ENCODE data around the gene RPTN.

DNA sequence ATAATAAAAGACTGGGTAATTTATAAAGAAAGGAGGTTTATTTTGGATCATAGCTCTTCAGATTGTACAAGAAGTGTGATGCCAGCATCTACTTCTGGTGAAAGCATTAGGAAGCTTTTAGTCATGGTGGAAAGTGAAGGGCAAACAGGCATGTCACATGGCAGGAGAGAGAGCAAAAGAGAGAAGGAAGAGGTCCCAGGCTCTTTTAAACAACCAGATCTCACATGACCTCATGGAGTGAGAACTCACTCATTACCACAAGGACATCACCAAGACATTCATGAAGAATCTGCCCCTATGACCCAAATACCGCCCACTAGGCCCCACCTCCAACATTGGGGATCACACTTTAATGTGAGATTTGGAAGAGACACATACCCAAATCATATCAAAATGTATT is 10.0 kb downstream of the RPTN start:
- TF ChIP-seq, protein P1, sequence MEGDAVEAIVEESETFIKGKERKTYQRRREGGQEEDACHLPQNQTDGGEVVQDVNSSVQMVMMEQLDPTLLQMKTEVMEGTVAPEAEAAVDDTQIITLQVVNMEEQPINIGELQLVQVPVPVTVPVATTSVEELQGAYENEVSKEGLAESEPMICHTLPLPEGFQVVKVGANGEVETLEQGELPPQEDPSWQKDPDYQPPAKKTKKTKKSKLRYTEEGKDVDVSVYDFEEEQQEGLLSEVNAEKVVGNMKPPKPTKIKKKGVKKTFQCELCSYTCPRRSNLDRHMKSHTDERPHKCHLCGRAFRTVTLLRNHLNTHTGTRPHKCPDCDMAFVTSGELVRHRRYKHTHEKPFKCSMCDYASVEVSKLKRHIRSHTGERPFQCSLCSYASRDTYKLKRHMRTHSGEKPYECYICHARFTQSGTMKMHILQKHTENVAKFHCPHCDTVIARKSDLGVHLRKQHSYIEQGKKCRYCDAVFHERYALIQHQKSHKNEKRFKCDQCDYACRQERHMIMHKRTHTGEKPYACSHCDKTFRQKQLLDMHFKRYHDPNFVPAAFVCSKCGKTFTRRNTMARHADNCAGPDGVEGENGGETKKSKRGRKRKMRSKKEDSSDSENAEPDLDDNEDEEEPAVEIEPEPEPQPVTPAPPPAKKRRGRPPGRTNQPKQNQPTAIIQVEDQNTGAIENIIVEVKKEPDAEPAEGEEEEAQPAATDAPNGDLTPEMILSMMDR (IDR thresholded peaks at IDR 0.05; ENCODE audit: insufficient read depth, low read length, poor library complexity, severe bottlenecking): no peak
- TF ChIP-seq EZH2phosphoT487 (conservative IDR thresholded peaks at IDR 0.05; ENCODE audit: low read length): no peak

All from SU-DHL-6 (cell line).